ENCODE results near the gene PLCB4.

The PLCB4 gene

GRCh38 chr20:9483131-9483530, 414.2 kb downstream of the PLCB4 start:
- DNase-seq = no peak
- Histone ChIP-seq H3K27me3 (no peaks in the 10 kb centered on the region), H3K9me3 (no peaks in the 10 kb centered on the region), H3K36me3 (peaks cover 0 to 9% (median 6%) of the 10 kb centered on the region in 3 donors), H3K4me1 (no peaks in the 10 kb centered on the region), H3K27ac (no peak overlapping the region), H3K4me3 (no peak overlapping the region)
- no peak for TF ChIP-seq CTCF (IDR thresholded peaks at IDR 0.05)
- intact Hi-C loops (cut with DNase I; ENCODE audit: low total_unique reads) = no loop called here

- H3K27me3 ChIP-seq = no peaks in the 10 kb centered on the region
- intact Hi-C loops (cut with DNase I; ENCODE audit: low total_unique reads) = no loop called here
- no peak overlapping the region for H3K27ac ChIP-seq
- DNase-seq = no peak
- no peaks in the 10 kb centered on the region for H3K4me1 ChIP-seq
- TF ChIP-seq CTCF (IDR thresholded peaks at IDR 0.05) = no peak
- H3K9me3 ChIP-seq = no peaks in the 10 kb centered on the region
- H3K36me3 ChIP-seq = no peaks in the 10 kb centered on the region
- H3K4me3 ChIP-seq = no peak overlapping the region
Observed at GRCh38 chr20:9485614-9486340, 416.9 kb downstream of the PLCB4 start.

GRCh38 chr20:9487231-9487630, 418.3 kb downstream of the PLCB4 start:
- intact Hi-C loops (cut with DNase I; ENCODE audit: low total_unique reads) = no loop called here
- no peak for DNase-seq
- H3K9me3 ChIP-seq = no peaks in the 10 kb centered on the region
- no peaks in the 10 kb centered on the region for H3K27me3 ChIP-seq
- H3K27ac ChIP-seq = no peak overlapping the region
- H3K4me3 ChIP-seq = no peak overlapping the region
- no peak for TF ChIP-seq CTCF (IDR thresholded peaks at IDR 0.05)
- H3K36me3 ChIP-seq = no peaks in the 10 kb centered on the region
- peaks cover 0 to 7% (median 4%) of the 10 kb centered on the region in 4 donors for H3K4me1 ChIP-seq

GRCh38 chr20:9488063-9488462, 419.2 kb downstream of the PLCB4 start:
- no peak for TF ChIP-seq CTCF (IDR thresholded peaks at IDR 0.05)
- Histone ChIP-seq H3K4me3 (no peak overlapping the region), H3K27ac (no peak overlapping the region), H3K27me3 (no peaks in the 10 kb centered on the region), H3K9me3 (no peaks in the 10 kb centered on the region), H3K36me3 (no peaks in the 10 kb centered on the region), H3K4me1 (peaks cover 0 to 15% (median 7%) of the 10 kb centered on the region in 4 donors)
- intact Hi-C loops (cut with DNase I; ENCODE audit: low total_unique reads) = no loop called here
- no peak for DNase-seq

- Histone ChIP-seq H3K4me1 (peaks cover 0 to 19% (median 7%) of the 10 kb centered on the region in 4 donors), H3K27ac (no peak overlapping the region), H3K9me3 (no peaks in the 10 kb centered on the region), H3K27me3 (no peaks in the 10 kb centered on the region), H3K4me3 (no peak overlapping the region), H3K36me3 (no peaks in the 10 kb centered on the region)
- no peak for DNase-seq
- no peak for TF ChIP-seq CTCF (IDR thresholded peaks at IDR 0.05)
- intact Hi-C loops (cut with DNase I; ENCODE audit: low total_unique reads) = no loop called here
Observed at GRCh38 chr20:9490161-9490560, 421.3 kb downstream of the PLCB4 start.
